Measurements from ENCODE around the gene SLC24A3. TPM values are rescaled to one million over a fixed set of nuclear protein-coding genes. Genes with fewer than 3 reads are reported as not detected.

The SLC24A3 gene
- total and polyA plus RNA-seq, 11 donors = 0.26 to 3.9 (median 0.77) TPM

- no peak overlapping the region for H3K4me3 ChIP-seq
- intact Hi-C loops (cut with DNase I) = no loop called here
- H3K9me3 ChIP-seq = no peaks in the 10 kb centered on the region
- DNase-seq (no peak), ATAC-seq (no peak)
- peaks cover 0 to 5% (median 0%) of the 10 kb centered on the region in 9 donors for H3K27me3 ChIP-seq
- peaks cover 0 to 6% (median 0%) of the 10 kb centered on the region in 12 donors for H3K4me1 ChIP-seq
- no peak for TF ChIP-seq POLR2A (IDR thresholded peaks at IDR 0.05)
- no peak for TF ChIP-seq CTCF (IDR thresholded peaks at IDR 0.05)
- no peak overlapping the region for H3K27ac ChIP-seq
- H3K36me3 ChIP-seq = no peaks in the 10 kb centered on the region
- 68 to 80% (median 74%) methylated on average over 8 to 9 of the region's 9 CpGs for WGBS, 4 donors
Measured at GRCh38 chr20:19602675-19603375, 390.4 kb downstream of the SLC24A3 start.

GRCh38 chr20:19603376-19603750 is 390.9 kb downstream of the SLC24A3 start:
- ATAC-seq (no peak), DNase-seq (no peak)
- TF ChIP-seq POLR2A (IDR thresholded peaks at IDR 0.05) (no peak), CTCF (IDR thresholded peaks at IDR 0.05) (no peak)
- Histone ChIP-seq H3K27me3 (peaks cover 0 to 5% (median 0%) of the 10 kb centered on the region in 9 donors), H3K4me1 (peaks cover 0 to 6% (median 0%) of the 10 kb centered on the region in 12 donors), H3K36me3 (no peaks in the 10 kb centered on the region), H3K27ac (no peak overlapping the region), H3K4me3 (no peak overlapping the region), H3K9me3 (no peaks in the 10 kb centered on the region)
- intact Hi-C loops (cut with DNase I) = no loop called here
- 60 to 70% (median 62%) methylated on average over 6 of the region's 6 CpGs for WGBS, 4 donors

GRCh38 chr20:19605786-19606485 is 393.5 kb downstream of the SLC24A3 start:
- no peak for ATAC-seq
- Histone ChIP-seq H3K9me3 (no peaks in the 10 kb centered on the region), H3K4me3 (no peak overlapping the region), H3K27ac (no peak overlapping the region), H3K36me3 (no peaks in the 10 kb centered on the region), H3K27me3 (peaks cover 0 to 5% (median 0%) of the 10 kb centered on the region in 9 donors), H3K4me1 (peaks cover 0 to 6% (median 0%) of the 10 kb centered on the region in 12 donors)
- WGBS, 4 donors = 72 to 89% (median 82%) methylated on average over 1 of the region's 1 CpG
- intact Hi-C loops (cut with DNase I) = no loop called here
- TF ChIP-seq CTCF (IDR thresholded peaks at IDR 0.05) (no peak), POLR2A (IDR thresholded peaks at IDR 0.05) (no peak)
- DNase-seq = no peak

GRCh38 chr20:19609642-19610223 is 397.3 kb downstream of the SLC24A3 start:
- DNase-seq (no peak), ATAC-seq (no peak)
- TF ChIP-seq CTCF (IDR thresholded peaks at IDR 0.05) = no peak
- no peak for TF ChIP-seq POLR2A (IDR thresholded peaks at IDR 0.05)
- H3K9me3 ChIP-seq = no peaks in the 10 kb centered on the region
- no peak overlapping the region for H3K4me3 ChIP-seq
- WGBS, 4 donors = 73 to 89% (median 81%) methylated on average over 2 of the region's 2 CpGs
- peaks cover 0 to 6% (median 0%) of the 10 kb centered on the region in 12 donors for H3K4me1 ChIP-seq
- intact Hi-C loops (cut with DNase I) = no loop called here
- no peaks in the 10 kb centered on the region for H3K36me3 ChIP-seq
- peaks cover 0 to 5% (median 0%) of the 10 kb centered on the region in 9 donors for H3K27me3 ChIP-seq
- no peak overlapping the region for H3K27ac ChIP-seq

Data from heart left ventricle (tissue), 16 donors.